Thoracic aorta (tissue), 2 donors: ENCODE data around the gene CASP2. TPM values are rescaled to one million over a fixed set of nuclear protein-coding genes. Genes with fewer than 3 reads are reported as not detected.

Source experiments
- ATAC-seq: fragments of 150-250 bp; one replicate; pipeline ENCODE4 v1.8.0; 2017; ENCODE audit warnings: low read depth; ENCODE audit not compliant: insufficient number of reproducible peaks, low FRiP score
- DNase-seq: peaks from one replicate; pipeline ENCODE4 v3.0.0-alpha.2; 2020; ENCODE audit warnings: low spot score
- H3K27ac ChIP-seq, 2 donors: fragments of 200-600 bp; sonication (generic); 1 replicate in 1 of 2; 2 replicates in 1 of 2; pipeline ENCODE4 v1.5.1; 2016; ENCODE audit warnings: mild to moderate bottlenecking in 2 of 2, moderate library complexity in 2 of 2
- H3K27me3 ChIP-seq: fragments of 200-600 bp; sonication (generic); replicated peaks from 2 replicates; pipeline ENCODE4 v1.6.0; 2016; ENCODE audit warnings: mild to moderate bottlenecking; ENCODE audit not compliant: insufficient read depth
- H3K36me3 ChIP-seq: fragments of 200-600 bp; sonication (generic); one replicate; pipeline ENCODE4 v1.5.1; 2016
- H3K4me1 ChIP-seq, 2 donors: fragments of 200-600 bp; sonication (generic); 1 replicate in 1 of 2; 2 replicates in 1 of 2; pipeline versions ENCODE4 v1.5.1 to v1.6.0; 2016; ENCODE audit warnings: low read depth in 2 of 2, mild to moderate bottlenecking in 1 of 2; ENCODE audit not compliant: control insufficient read depth in 1 of 2
- H3K4me3 ChIP-seq: fragments of 200-600 bp; sonication (generic); 2 replicates; pipeline ENCODE4 v1.5.1; 2016; ENCODE audit warnings: mild to moderate bottlenecking
- H3K9me3 ChIP-seq: fragments of 200-600 bp; sonication (generic); 2 replicates; pipeline ENCODE4 v1.5.1; 2016
- total RNA-seq, 2 donors: library from RNA; depleted of rRNA; stranded (reverse); fragments of >200 nt; gene quantifications; one replicate each; pipeline versions ENCODE4 v1.1.0 to v1.2.3, GENCODE V29; 2016
- TF ChIP-seq, protein P1 (sequence below): fragments of 200-600 bp; sonication (generic); IDR thresholded peaks from one replicate; pipeline ENCODE4 v1.5.1; 2019; ENCODE audit warnings: antibody characterized with exemption

The CASP2 gene
- total RNA-seq, 2 donors from 2014 or later, result 12.3 to 13.4 TPM

DNA sequence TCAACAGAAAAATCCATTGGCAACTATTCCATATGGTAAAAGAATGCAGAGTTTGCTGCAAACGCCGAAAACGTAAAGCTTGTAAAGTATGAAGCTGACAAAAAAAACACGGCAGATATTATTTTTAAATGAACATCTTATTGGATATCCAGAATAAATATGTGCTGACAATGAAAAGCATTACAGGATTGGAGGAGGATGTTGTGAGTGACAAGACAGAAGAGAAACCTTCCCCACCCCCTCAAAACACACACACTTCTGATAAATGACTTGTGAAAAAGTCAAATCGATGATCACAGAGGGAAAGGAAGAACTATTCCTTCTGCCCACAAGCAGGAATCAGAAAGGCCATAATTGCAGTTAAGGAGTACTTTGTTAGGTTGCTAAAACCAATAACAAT, 59.8 kb downstream of the CASP2 start:
- Histone ChIP-seq H3K36me3 (no peaks in the 10 kb centered on the region), H3K4me3 (no peak overlapping the region), H3K27me3 (no peaks in the 10 kb centered on the region), H3K27ac (no peak overlapping the region), H3K4me1 (peaks cover 0 to 6% of the 10 kb centered on the region in 2 donors), H3K9me3 (no peaks in the 10 kb centered on the region)
- DNase-seq (no peak), ATAC-seq (no peak)
- TF ChIP-seq, protein P1, sequence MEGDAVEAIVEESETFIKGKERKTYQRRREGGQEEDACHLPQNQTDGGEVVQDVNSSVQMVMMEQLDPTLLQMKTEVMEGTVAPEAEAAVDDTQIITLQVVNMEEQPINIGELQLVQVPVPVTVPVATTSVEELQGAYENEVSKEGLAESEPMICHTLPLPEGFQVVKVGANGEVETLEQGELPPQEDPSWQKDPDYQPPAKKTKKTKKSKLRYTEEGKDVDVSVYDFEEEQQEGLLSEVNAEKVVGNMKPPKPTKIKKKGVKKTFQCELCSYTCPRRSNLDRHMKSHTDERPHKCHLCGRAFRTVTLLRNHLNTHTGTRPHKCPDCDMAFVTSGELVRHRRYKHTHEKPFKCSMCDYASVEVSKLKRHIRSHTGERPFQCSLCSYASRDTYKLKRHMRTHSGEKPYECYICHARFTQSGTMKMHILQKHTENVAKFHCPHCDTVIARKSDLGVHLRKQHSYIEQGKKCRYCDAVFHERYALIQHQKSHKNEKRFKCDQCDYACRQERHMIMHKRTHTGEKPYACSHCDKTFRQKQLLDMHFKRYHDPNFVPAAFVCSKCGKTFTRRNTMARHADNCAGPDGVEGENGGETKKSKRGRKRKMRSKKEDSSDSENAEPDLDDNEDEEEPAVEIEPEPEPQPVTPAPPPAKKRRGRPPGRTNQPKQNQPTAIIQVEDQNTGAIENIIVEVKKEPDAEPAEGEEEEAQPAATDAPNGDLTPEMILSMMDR, result no peak

DNA sequence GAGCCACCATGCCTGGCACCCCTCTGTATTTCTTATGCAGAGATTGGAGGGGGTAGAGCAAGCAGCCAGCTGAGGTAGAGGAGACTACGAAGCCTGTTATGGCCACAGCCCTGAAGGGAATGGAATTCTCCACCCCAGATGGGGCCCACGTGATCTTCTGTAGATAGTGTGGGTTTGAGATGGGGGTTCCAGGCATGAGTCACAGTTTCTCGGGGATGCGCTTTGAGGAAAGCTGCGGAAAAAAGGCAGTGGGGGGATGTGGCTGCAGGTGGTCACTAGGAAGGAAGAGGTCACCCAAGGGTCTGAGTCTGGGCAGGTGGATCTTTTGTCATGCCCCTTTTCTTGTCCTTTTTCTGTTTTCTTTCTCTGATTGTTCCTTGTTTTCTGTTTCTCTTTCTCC, 62.9 kb downstream of the CASP2 start:
- H3K27me3 ChIP-seq, result no peaks in the 10 kb centered on the region
- TF ChIP-seq, protein P1, result no peak
- DNase-seq (no peak), ATAC-seq (no peak)
- H3K9me3 ChIP-seq, result no peaks in the 10 kb centered on the region
- H3K36me3 ChIP-seq, result no peaks in the 10 kb centered on the region
- H3K4me3 ChIP-seq, result no peak overlapping the region
- H3K4me1 ChIP-seq, result no peaks in the 10 kb centered on the region
- no peak overlapping the region for H3K27ac ChIP-seq

DNA sequence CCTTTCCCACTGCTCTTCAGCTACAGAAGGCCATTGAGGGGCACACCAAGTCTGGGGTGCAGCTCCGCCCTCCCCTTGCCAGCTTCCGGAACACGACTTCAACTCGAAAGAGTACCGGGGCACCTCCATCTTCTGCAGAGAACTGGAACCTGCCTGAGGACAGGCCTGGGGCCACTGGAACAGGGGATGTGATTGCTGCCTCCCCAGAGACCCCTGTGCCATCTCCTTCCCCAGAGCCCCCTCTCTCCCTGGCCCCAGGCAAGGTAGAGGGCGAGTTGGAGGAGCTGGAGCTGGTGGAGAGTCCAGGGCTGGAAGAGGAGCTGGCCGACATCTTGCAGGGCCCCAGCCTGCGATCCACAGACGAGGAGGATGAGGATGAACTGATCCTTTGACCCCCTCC, 63.4 kb downstream of the CASP2 start:
- TF ChIP-seq, protein P1, result no peak
- Histone ChIP-seq H3K27me3 (no peaks in the 10 kb centered on the region), H3K9me3 (no peaks in the 10 kb centered on the region), H3K27ac (no peak overlapping the region), H3K4me1 (no peaks in the 10 kb centered on the region), H3K4me3 (no peak overlapping the region), H3K36me3 (no peaks in the 10 kb centered on the region)
- no peak for DNase-seq
- no peak for ATAC-seq

DNA sequence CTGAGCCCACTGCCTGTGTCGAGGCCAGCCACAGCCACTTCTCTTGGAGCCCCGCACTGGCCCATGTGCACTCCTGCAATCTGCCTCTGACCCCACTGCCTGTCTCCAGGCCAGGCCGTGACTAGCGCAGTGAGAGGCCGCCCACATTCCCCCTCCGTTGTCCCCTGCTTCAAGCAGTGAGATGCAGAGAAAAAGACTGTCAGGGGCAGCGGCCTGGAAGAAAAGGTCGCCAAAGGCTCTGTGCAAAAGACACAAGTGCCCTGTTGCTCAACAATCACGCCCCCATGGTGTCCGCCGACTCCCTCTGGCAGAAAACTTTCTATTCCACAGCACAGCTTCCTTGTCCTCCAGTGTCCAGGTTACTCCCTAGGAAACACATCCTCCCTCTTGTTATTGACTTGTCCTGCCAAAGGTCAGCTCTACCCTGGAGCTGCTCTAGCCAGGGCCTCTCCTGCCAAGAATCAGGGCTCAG, 64.4 kb downstream of the CASP2 start:
- Histone ChIP-seq H3K4me3 (no peak overlapping the region), H3K9me3 (no peaks in the 10 kb centered on the region), H3K27me3 (no peaks in the 10 kb centered on the region), H3K36me3 (no peaks in the 10 kb centered on the region), H3K4me1 (no peaks in the 10 kb centered on the region), H3K27ac (no peak overlapping the region)
- no peak for DNase-seq
- no peak for ATAC-seq
- TF ChIP-seq, protein P1, result no peak

DNA sequence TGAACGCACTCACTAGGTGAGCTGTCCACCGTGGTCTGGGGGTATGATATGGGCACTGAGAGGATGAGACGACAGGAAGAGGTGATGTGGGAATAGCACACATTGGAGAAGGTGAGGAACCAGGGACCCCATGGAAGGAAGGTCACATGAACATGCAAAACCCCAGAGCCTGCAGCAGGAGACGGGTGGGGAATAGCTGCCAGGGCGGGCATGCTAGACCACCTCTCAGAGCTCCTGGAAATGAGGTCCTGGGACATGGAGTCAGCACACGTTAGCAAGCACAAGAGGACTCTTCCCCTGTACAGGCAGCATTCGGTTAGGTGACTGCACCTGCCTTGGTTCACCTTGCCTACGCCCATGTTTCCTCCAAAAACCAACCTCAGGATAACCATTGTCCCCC, 66.2 kb downstream of the CASP2 start:
- no peak overlapping the region for H3K27ac ChIP-seq
- TF ChIP-seq, protein P1, result no peak
- no peaks in the 10 kb centered on the region for H3K27me3 ChIP-seq
- ATAC-seq, result no peak
- no peaks in the 10 kb centered on the region for H3K4me1 ChIP-seq
- no peaks in the 10 kb centered on the region for H3K36me3 ChIP-seq
- no peaks in the 10 kb centered on the region for H3K9me3 ChIP-seq
- no peak for DNase-seq
- no peak overlapping the region for H3K4me3 ChIP-seq
